H1 (cell line): Measurements from ENCODE around the gene RAP2B. TPM values are rescaled to one million over a fixed set of nuclear protein-coding genes. Genes with fewer than 3 reads are reported as not detected.

Experiments
- CTCF ChIA-PET: fragments of 300-600 bp; sonication (Branson Sonifier 250); formaldehyde crosslinking; loops from one replicate; lab custom pipeline; 2021; ENCODE audit not compliant: partially characterized antibody; lab: Charles Lee
- POLR2A ChIA-PET: fragments of 300-600 bp; sonication (Branson Sonifier 250); formaldehyde crosslinking; loops from one replicate; lab custom pipeline; 2021; ENCODE audit warnings: inconsistent platforms; ENCODE audit not compliant: partially characterized antibody; lab: Charles Lee
- DNase-seq, 2 experiments: peaks; one replicate each; pipeline versions ENCODE4 v3.0.0 to v3.0.0-alpha.2; 2010 to 2022; ENCODE audit warnings: low spot score in 2 of 2, low read depth in 1 of 2, mixed read lengths in 1 of 2
- FAIRE-seq: peaks from 2 replicates; lab custom pipeline; 2011; peaks lifted over from hg19 to GRCh38; lab: Jason Lieb, UNC
- H2AFZ ChIP-seq: 2 replicates; pipeline ENCODE4 v1.8.1; 2012; ENCODE audit warnings: low read length, inconsistent platforms
- H2AK5ac ChIP-seq: 2 replicates; pipeline ENCODE4 v1.6.1; 2013; ENCODE audit warnings: low read depth, low read length
- H2BK120ac ChIP-seq: replicated peaks from 2 replicates; pipeline ENCODE3; 2013; ENCODE audit warnings: low read depth, low read length, inconsistent platforms
- H2BK12ac ChIP-seq: 2 replicates; pipeline ENCODE4 v1.6.1; 2013; ENCODE audit warnings: low read depth, low read length
- H2BK15ac ChIP-seq: 2 replicates; pipeline ENCODE4 v1.6.1; 2013; ENCODE audit warnings: low read length
- H2BK20ac ChIP-seq: 2 replicates; pipeline ENCODE4 v1.6.1; 2013; ENCODE audit warnings: low read length
- H2BK5ac ChIP-seq: 2 replicates; pipeline ENCODE4 v1.6.1; 2013; ENCODE audit warnings: low read depth, low read length
- H3K14ac ChIP-seq: 2 replicates; pipeline ENCODE4 v1.6.1; 2013; ENCODE audit warnings: inconsistent platforms; ENCODE audit not compliant: insufficient read length
- H3K18ac ChIP-seq: 2 replicates; pipeline ENCODE4 v1.6.1; 2013; ENCODE audit warnings: low read length; ENCODE audit errors: extremely low read depth
- H3K23ac ChIP-seq: 2 replicates; pipeline ENCODE4 v1.6.1; 2013; ENCODE audit warnings: inconsistent platforms; ENCODE audit not compliant: insufficient read length
- H3K23me2 ChIP-seq: 2 replicates; pipeline ENCODE4 v1.6.1; 2013; ENCODE audit warnings: low read depth, low read length
- H3K27ac ChIP-seq: 2 replicates; pipeline ENCODE4 v1.6.1; 2011; ENCODE audit warnings: low read depth, low read length, inconsistent platforms
- H3K27me3 ChIP-seq, 4 experiments: replicated peaks in 1 of 4; 1 replicate in 1 of 4; 2 replicates in 3 of 4; pipeline versions ENCODE4 v1.6.1 to v1.8.1; 2011 to 2013; ENCODE audit warnings: low read length in 3 of 4, mild to moderate bottlenecking in 3 of 4, inconsistent platforms in 2 of 4, mixed read lengths in 2 of 4, moderate library complexity in 1 of 4; ENCODE audit not compliant: control insufficient read depth in 3 of 4, insufficient read depth in 3 of 4; ENCODE audit errors: extremely low read depth in 1 of 4
- H3K36me3 ChIP-seq, 4 experiments: 2 replicates each; pipeline versions ENCODE4 v1.6.1 to v1.8.1; 2011 to 2013; ENCODE audit warnings: mild to moderate bottlenecking in 4 of 4, low read length in 3 of 4, moderate library complexity in 2 of 4, control low read depth in 1 of 4, inconsistent platforms in 1 of 4; ENCODE audit not compliant: insufficient read depth in 4 of 4, control insufficient read depth in 2 of 4
- H3K4ac ChIP-seq: replicated peaks from 2 replicates; pipeline ENCODE3; 2013; ENCODE audit warnings: low read length, low read depth, mixed read lengths, inconsistent platforms; ENCODE audit not compliant: insufficient read length
- H3K4me1 ChIP-seq, 4 experiments: replicated peaks in 1 of 4; 1 replicate in 1 of 4; 2 replicates in 3 of 4; pipeline versions ENCODE4 v1.6.1 to v1.8.1; 2011 to 2013; ENCODE audit warnings: low read length in 3 of 4, inconsistent platforms in 2 of 4, mixed read lengths in 1 of 4; ENCODE audit not compliant: insufficient read depth in 4 of 4, control insufficient read depth in 3 of 4
- H3K4me2 ChIP-seq, 2 experiments: 2 replicates each; pipeline versions ENCODE4 v1.6.1 to v1.8.1; 2011 to 2013; ENCODE audit warnings: low read depth in 2 of 2, low read length in 2 of 2, control low read depth in 1 of 2, inconsistent platforms in 1 of 2, mild to moderate bottlenecking in 1 of 2; ENCODE audit not compliant: insufficient read depth in 1 of 2
- H3K4me3 ChIP-seq, 4 experiments: fragments of 200-600, 300-600 bp in 1 of 4; sonication (generic), shearing (Covaris generic), sonication (Bioruptor Twin) in 1 of 4; 2 replicates each; pipeline versions ENCODE4 v1.5.1 to v1.8.1; 2011 to 2016; ENCODE audit warnings: low read length in 4 of 4, low read depth in 3 of 4, control low read depth in 2 of 4, inconsistent platforms in 2 of 4, mild to moderate bottlenecking in 2 of 4, mixed read lengths in 1 of 4, moderate library complexity in 1 of 4; ENCODE audit not compliant: insufficient read depth in 2 of 4; ENCODE audit errors: extremely low read depth in 1 of 4
- H3K56ac ChIP-seq: replicated peaks from 2 replicates; pipeline ENCODE3; 2013; ENCODE audit warnings: low read depth, mild to moderate bottlenecking, mixed read lengths, low read length, inconsistent platforms; ENCODE audit not compliant: insufficient read length
- H3K79me1 ChIP-seq: 2 replicates; pipeline ENCODE4 v1.6.1; 2013; ENCODE audit warnings: low read depth, low read length, control low read depth
- H3K79me2 ChIP-seq, 2 experiments: 2 replicates each; pipeline versions ENCODE4 v1.6.1 to v1.8.1; 2012 to 2013; ENCODE audit warnings: low read length in 2 of 2, mild to moderate bottlenecking in 2 of 2, inconsistent platforms in 1 of 2; ENCODE audit not compliant: insufficient read depth in 2 of 2, control insufficient read depth in 1 of 2
- H3K9ac ChIP-seq, 4 experiments: replicated peaks in 1 of 4; 1 replicate in 1 of 4; 2 replicates in 3 of 4; pipeline versions ENCODE4 v1.6.1 to v1.8.1; 2011 to 2013; ENCODE audit warnings: low read depth in 3 of 4, low read length in 3 of 4, control low read depth in 2 of 4, mild to moderate bottlenecking in 2 of 4, moderate library complexity in 2 of 4, inconsistent platforms in 1 of 4; ENCODE audit errors: extremely low read depth in 1 of 4
- H3K9me3 ChIP-seq, 2 experiments: 2 replicates each; pipeline versions ENCODE4 v1.6.1 to v1.8.1; 2012 to 2013; ENCODE audit warnings: mild to moderate bottlenecking in 2 of 2, moderate library complexity in 2 of 2, control low read depth in 1 of 2, inconsistent platforms in 1 of 2, low read depth in 1 of 2, low read length in 1 of 2, mixed read lengths in 1 of 2; ENCODE audit not compliant: insufficient read depth in 2 of 2
- H4K20me1 ChIP-seq, 2 experiments: replicated peaks in 1 of 2; 2 replicates each; pipeline versions ENCODE3 to v1.8.1; 2011 to 2013; ENCODE audit warnings: inconsistent platforms in 2 of 2, low read length in 2 of 2, mild to moderate bottlenecking in 1 of 2; ENCODE audit not compliant: insufficient read depth in 2 of 2, control insufficient read depth in 1 of 2
- H4K5ac ChIP-seq: 2 replicates; pipeline ENCODE4 v1.6.1; 2013; ENCODE audit warnings: low read length, low read depth, mixed read lengths, inconsistent platforms; ENCODE audit not compliant: insufficient read length
- H4K8ac ChIP-seq: 2 replicates; pipeline ENCODE4 v1.8.0; 2013; ENCODE audit warnings: mild to moderate bottlenecking, moderate library complexity, low read length, inconsistent platforms; ENCODE audit not compliant: insufficient read depth; ENCODE audit errors: extremely low read depth
- H4K91ac ChIP-seq: replicated peaks from 2 replicates; pipeline ENCODE3; 2013; ENCODE audit warnings: low read length, mixed read lengths, inconsistent platforms; ENCODE audit not compliant: insufficient read length
- POU5F1 ChIP-seq: IDR thresholded peaks from 2 replicates; pipeline ENCODE4 v1.6.1; 2011; ENCODE audit warnings: low read depth, mild to moderate bottlenecking, low read length, moderate library complexity
- WGBS, 2 experiments: shearing (Covaris generic) in 1 of 2; methylation state at CpG; one replicate each; pipeline versions ENCODE4 v1.1.6 to v1.1.7; 2013 to 2015; ENCODE audit warnings: low lambda C conversion rate in 2 of 2, mixed read lengths in 2 of 2, inconsistent platforms in 1 of 2, low coverage in 1 of 2, missing lambda C conversion rate in 1 of 2; ENCODE audit not compliant: insufficient replicate concordance in 2 of 2, insufficient coverage in 1 of 2, insufficient read length in 1 of 2; ENCODE audit errors: extremely low coverage in 1 of 2, missing lambda C conversion rate in 1 of 2; 5-methylcytosine and 5-hydroxymethylcytosine counted together
- polyA plus RNA-seq, 7 experiments: library from polyadenylated mRNA; depleted of rRNA in 3 of 7; stranded (reverse) in 5 of 7; unstranded in 2 of 7; fragments of >200 nt in 5 of 7; fragments of 200-250 nt in 2 of 7; gene quantifications; 1 replicate in 5 of 7; 2 replicates in 1 of 7; 4 replicates in 1 of 7; pipeline versions ENCODE4 v1.2.1 to v1.2.3, GENCODE V29; 2011 to 2013; ENCODE audit warnings: missing spikeins in 2 of 7, mixed read lengths in 2 of 7
- total RNA-seq: library from RNA; stranded (reverse); fragmentation: NEBNext Ultra II Directional; extraction: Animal tissue kit (Norgen Biotek cat#: 25700); gene quantifications from 2 replicates; pipeline ENCODE4 v1.2.1, GENCODE V29; 2021
- TF ChIP-seq, protein P1 (sequence below): IDR thresholded peaks from 2 replicates; pipeline ENCODE4 v1.6.1; 2012; ENCODE audit warnings: inconsistent platforms

RAP2B gene
- total and polyA plus RNA-seq, 2 of the 8 experiments (the other 6 are each of a cell fraction or from before 2014, with no cell fraction given), result 7.5 to 20.3 TPM

DNA sequence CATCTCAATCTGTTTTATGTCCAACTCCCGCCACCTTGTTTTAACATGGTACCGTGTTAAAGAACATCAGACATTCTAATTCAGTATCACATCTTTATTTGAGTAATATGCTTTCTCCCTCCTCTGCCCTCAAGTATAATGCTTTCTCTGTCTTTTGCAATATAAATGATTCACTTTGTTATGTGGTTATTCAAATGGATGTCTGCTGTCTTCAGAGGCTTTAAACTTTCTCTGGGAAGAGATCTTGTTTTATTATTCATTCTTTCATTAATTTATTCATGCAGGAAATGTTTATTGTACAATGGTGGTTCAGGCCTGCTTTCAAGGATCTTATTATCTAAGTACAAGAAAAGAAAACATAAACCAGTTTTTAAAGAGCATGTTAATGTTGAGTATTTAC is 57.1 kb downstream of the RAP2B start:
- WGBS, 2 experiments, result 94% methylated on average over 2 of the region's 2 CpGs; no CpG with 5 or more reads in 1 of the 2 experiments
- H3K27me3 ChIP-seq, result peaks cover 0 to 1% (median 0%) of the 10 kb centered on the region in 4 experiments; a peak in 1 of 7 replicates
- H4K91ac ChIP-seq, result no peak overlapping the region
- H3K27ac ChIP-seq, result no peak overlapping the region
- H2AFZ ChIP-seq, result 0 out of 2 replicates have a peak overlapping the region, but pooled peaks have one; percentile 79
- H3K9ac ChIP-seq, result no peak overlapping the region
- H2AK5ac ChIP-seq, result no peak overlapping the region
- no peak overlapping the region for H3K56ac ChIP-seq
- H4K5ac ChIP-seq, result no peak overlapping the region
- POLR2A ChIA-PET, result no interaction called here
- H3K4me3 ChIP-seq, result no peak overlapping the region
- no peaks in the 10 kb centered on the region for H3K4me1 ChIP-seq
- H2BK5ac ChIP-seq, result no peak overlapping the region
- FAIRE-seq, result no peak
- DNase-seq, result no peak
- no peaks in the 10 kb centered on the region for H3K79me2 ChIP-seq
- H3K18ac ChIP-seq, result no peak overlapping the region
- CTCF ChIA-PET, result no interaction called here
- no peaks in the 10 kb centered on the region for H3K36me3 ChIP-seq
- H2BK20ac ChIP-seq, result no peak overlapping the region
- no peak overlapping the region for H3K4ac ChIP-seq
- no peak overlapping the region for H4K8ac ChIP-seq
- H3K23ac ChIP-seq, result no peak overlapping the region
- H3K14ac ChIP-seq, result no peak overlapping the region
- no peaks in the 10 kb centered on the region for H4K20me1 ChIP-seq
- no peaks in the 10 kb centered on the region for H3K9me3 ChIP-seq
- H2BK120ac ChIP-seq, result no peak overlapping the region
- H2BK15ac ChIP-seq, result no peak overlapping the region
- H2BK12ac ChIP-seq, result no peak overlapping the region
- no peaks in the 10 kb centered on the region for H3K23me2 ChIP-seq
- no peak overlapping the region for H3K4me2 ChIP-seq
- H3K79me1 ChIP-seq, result no peaks in the 10 kb centered on the region
- TF ChIP-seq, protein P1, sequence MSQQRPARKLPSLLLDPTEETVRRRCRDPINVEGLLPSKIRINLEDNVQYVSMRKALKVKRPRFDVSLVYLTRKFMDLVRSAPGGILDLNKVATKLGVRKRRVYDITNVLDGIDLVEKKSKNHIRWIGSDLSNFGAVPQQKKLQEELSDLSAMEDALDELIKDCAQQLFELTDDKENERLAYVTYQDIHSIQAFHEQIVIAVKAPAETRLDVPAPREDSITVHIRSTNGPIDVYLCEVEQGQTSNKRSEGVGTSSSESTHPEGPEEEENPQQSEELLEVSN, result no peak
- TF ChIP-seq POU5F1, result no peak
